HEK293 (cell line): ENCODE results near the gene MYO9B.

Experiments
- SCRT1 ChIP-seq: fragments of 450-650 bp; formaldehyde crosslinking; IDR thresholded peaks from 2 replicates; pipeline ENCODE4 v1.5.1; 2016; ENCODE audit warnings: missing biosample characterization, missing genetic modification characterization, borderline replicate concordance
- ZNF16 ChIP-seq: fragments of 450-650 bp; formaldehyde crosslinking; IDR thresholded peaks from 2 replicates; pipeline ENCODE4 v1.5.1; 2016; ENCODE audit warnings: low read depth, missing biosample characterization, missing genetic modification characterization
- ZNF549 ChIP-seq: fragments of 450-650 bp; IDR thresholded peaks from 2 replicates; pipeline ENCODE4 v1.5.1; 2018; ENCODE audit warnings: missing biosample characterization, missing genetic modification characterization, mild to moderate bottlenecking, inconsistent platforms, moderate library complexity
- ZNF558 ChIP-seq: fragments of 450-650 bp; formaldehyde crosslinking; IDR thresholded peaks from 2 replicates; pipeline ENCODE4 v1.5.1; 2016; ENCODE audit warnings: missing biosample characterization, missing genetic modification characterization
- TF ChIP-seq, protein P1 (sequence below): fragments of 450-650 bp; formaldehyde crosslinking; IDR thresholded peaks from 2 replicates; pipeline ENCODE4 v1.5.1; 2017; ENCODE audit warnings: missing biosample characterization, missing genetic modification characterization
- TF ChIP-seq, protein P2 (sequence below): fragments of 450-650 bp; formaldehyde crosslinking; IDR thresholded peaks from 2 replicates; pipeline ENCODE4 v1.5.1; 2016; ENCODE audit warnings: missing biosample characterization, missing genetic modification characterization
- TF ChIP-seq, protein P3 (sequence below): fragments of 450-650 bp; IDR thresholded peaks from 2 replicates; pipeline ENCODE4 v1.5.1; 2018; ENCODE audit warnings: missing biosample characterization, mild to moderate bottlenecking, missing genetic modification characterization

DNA sequence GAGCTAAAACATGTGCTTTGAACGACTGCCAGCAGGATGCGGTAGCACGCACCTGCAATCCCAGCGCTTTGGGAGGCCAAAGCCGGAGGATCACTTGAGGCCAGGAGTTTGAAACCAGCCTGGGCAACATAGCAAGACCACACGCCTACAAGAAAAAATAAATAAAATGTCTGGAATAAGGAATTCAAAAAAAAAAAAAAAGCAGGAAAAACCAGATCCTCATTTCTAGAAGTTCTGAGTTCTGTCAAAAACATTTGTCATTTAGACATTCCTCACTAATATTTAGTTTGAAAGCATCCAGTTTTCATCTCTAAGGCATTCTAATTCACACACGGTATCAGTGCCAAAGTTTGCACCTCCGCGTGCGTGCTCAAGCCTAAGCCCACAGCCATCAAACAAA lies 102.7 kb downstream of the MYO9B start:
- TF ChIP-seq, protein P1, sequence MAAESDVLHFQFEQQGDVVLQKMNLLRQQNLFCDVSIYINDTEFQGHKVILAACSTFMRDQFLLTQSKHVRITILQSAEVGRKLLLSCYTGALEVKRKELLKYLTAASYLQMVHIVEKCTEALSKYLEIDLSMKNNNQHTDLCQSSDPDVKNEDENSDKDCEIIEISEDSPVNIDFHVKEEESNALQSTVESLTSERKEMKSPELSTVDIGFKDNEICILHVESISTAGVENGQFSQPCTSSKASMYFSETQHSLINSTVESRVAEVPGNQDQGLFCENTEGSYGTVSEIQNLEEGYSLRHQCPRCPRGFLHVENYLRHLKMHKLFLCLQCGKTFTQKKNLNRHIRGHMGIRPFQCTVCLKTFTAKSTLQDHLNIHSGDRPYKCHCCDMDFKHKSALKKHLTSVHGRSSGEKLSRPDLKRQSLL (tag by site-specific recombination) = no peak
- TF ChIP-seq ZNF16 (tag by site-specific recombination) (no peak), SCRT1 (no peak), ZNF549 (tag by site-specific recombination) (no peak), ZNF558 (no peak)
- TF ChIP-seq, protein P2, sequence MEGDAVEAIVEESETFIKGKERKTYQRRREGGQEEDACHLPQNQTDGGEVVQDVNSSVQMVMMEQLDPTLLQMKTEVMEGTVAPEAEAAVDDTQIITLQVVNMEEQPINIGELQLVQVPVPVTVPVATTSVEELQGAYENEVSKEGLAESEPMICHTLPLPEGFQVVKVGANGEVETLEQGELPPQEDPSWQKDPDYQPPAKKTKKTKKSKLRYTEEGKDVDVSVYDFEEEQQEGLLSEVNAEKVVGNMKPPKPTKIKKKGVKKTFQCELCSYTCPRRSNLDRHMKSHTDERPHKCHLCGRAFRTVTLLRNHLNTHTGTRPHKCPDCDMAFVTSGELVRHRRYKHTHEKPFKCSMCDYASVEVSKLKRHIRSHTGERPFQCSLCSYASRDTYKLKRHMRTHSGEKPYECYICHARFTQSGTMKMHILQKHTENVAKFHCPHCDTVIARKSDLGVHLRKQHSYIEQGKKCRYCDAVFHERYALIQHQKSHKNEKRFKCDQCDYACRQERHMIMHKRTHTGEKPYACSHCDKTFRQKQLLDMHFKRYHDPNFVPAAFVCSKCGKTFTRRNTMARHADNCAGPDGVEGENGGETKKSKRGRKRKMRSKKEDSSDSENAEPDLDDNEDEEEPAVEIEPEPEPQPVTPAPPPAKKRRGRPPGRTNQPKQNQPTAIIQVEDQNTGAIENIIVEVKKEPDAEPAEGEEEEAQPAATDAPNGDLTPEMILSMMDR (tag by site-specific recombination) = no peak
- TF ChIP-seq, protein P3, sequence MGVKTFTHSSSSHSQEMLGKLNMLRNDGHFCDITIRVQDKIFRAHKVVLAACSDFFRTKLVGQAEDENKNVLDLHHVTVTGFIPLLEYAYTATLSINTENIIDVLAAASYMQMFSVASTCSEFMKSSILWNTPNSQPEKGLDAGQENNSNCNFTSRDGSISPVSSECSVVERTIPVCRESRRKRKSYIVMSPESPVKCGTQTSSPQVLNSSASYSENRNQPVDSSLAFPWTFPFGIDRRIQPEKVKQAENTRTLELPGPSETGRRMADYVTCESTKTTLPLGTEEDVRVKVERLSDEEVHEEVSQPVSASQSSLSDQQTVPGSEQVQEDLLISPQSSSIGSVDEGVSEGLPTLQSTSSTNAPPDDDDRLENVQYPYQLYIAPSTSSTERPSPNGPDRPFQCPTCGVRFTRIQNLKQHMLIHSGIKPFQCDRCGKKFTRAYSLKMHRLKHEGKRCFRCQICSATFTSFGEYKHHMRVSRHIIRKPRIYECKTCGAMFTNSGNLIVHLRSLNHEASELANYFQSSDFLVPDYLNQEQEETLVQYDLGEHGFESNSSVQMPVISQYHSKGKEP (tag by site-specific recombination) = no peak
